GM19324 (cell line): ENCODE results near the gene COL24A1.
"Not testable (repeated sequence)": the region's sequence is repeated elsewhere in the genome, so short reads cannot be mapped to it uniquely, and the experiment has no call there.

Source experiments
- ATAC-seq: cut with Tn5 transposase; IDR thresholded peaks from one replicate; pipeline ENCODE4 v1.9.1; 2021; ENCODE audit warnings: mild to moderate bottlenecking, moderate library complexity; ENCODE audit not compliant: unreplicated experiment, low FRiP score

COL24A1 gene

DNA sequence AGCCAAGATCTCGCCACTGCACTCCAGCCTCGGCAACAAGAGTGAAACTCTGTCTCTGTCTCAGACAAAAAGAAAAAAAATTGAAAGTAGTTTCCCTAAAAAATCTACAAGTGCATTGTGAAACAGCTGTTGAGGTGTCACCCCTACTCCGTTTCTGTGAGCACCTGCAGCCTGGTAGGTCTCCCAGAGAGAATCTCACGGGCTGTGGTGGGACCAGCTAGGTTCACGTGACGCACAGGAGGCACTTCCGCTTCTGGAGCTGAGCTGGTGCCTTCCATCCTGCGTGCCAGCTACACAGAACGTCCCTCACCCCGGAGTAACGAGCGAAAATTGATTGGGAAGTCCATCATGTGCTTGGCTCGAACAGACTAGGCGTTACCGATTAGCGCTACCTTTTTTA lies 66.8 kb downstream of the COL24A1 start:
- no peak for ATAC-seq

GRCh38 chr1:86085741-86086409 lies 70.7 kb downstream of the COL24A1 start:
- peak; percentile 45 for ATAC-seq

DNA sequence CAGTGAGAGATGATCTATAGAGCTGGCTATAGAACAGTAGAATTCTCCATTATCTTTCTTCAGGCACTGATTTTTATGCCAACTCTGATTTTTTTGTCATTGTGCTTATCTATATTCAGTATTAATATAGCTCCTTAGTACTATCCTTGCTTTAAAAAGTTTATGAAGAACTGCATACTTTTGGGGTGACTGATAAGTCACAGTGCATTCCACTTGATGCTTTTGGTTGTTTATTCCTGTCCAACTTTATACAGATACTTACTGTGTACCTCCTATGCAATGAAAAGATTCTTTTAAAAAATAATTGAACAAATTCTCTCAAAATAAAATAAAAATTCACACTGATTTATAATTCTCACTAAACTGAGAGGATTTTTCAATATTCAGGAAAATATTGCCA lies 71.6 kb downstream of the COL24A1 start:
- no peak for ATAC-seq

GRCh38 chr1:86082183-86082582 lies 74.4 kb downstream of the COL24A1 start:
- ATAC-seq: no peak

- not testable (repeated sequence) for ATAC-seq
These were observed 84.1 kb downstream of the COL24A1 start for GRCh38 chr1:86072474-86072873.

GRCh38 chr1:86071870-86072269 lies 84.7 kb downstream of the COL24A1 start:
- ATAC-seq: not testable (repeated sequence)

DNA sequence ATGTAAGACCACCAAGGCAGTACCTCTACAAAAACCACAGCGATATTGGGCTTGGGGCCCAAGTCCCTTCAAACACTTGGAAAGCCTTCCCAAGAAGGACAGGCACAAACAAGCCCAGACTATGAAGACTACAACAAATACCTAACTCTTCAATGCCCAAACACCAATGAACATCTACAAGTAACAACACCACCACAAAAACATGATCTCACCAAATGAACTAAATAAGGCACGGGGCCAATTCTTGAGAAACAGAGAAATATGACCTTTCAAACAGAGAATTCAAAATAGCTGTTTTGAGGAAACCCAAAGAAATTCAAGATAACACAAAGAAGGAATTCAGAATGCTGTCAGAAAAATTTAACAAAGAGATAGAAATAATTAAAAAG lies 86.8 kb downstream of the COL24A1 start:
- ATAC-seq: no peak

- ATAC-seq: no peak
These were observed 87.5 kb downstream of the COL24A1 start for GRCh38 chr1:86068841-86069756.

GRCh38 chr1:86068271-86068721 lies 88.3 kb downstream of the COL24A1 start:
- ATAC-seq: no peak

DNA sequence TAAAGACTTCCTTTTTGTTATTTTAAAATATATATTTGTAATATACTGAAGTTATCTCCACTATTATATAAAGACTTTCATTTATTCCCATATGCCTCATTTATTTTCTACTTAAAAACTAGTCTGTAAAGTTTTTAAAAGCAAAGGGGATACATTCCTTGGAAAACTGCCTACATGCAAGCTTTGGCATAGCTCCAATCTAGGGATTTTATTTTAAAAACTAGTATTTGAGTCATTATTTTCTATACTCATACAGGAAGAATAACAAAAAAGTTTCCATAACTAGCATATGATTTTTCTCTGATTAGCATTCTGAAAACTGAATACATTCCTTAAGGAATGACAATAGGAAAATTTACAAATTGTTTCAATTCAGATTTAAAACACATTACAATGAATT lies 88.9 kb downstream of the COL24A1 start:
- no peak for ATAC-seq

GRCh38 chr1:86064899-86065298 lies 91.7 kb downstream of the COL24A1 start:
- no peak for ATAC-seq

GRCh38 chr1:86063721-86064120 lies 92.9 kb downstream of the COL24A1 start:
- no peak for ATAC-seq

- ATAC-seq: no peak
These were observed 94.1 kb downstream of the COL24A1 start for GRCh38 chr1:86062453-86062852.

DNA sequence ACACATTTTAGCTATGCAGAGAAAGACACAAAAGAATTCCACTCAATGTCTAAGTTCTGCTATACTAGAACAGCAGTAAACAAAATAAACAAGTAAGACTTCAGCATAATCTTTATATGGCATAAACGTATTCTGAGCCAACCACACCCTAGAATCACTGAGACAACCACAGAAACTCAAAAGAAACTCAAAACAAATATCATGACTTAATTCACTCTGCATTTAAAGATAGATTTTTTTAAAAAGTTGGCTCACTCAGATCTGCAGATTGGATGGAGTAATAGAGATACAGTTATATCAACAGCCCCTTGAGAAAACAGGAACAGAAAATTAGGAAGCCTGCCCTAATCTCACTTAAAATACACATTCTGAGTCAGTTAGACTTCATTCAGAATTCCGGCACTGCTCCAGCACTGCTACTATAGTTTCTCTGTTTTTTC lies 95.0 kb downstream of the COL24A1 start:
- no peak for ATAC-seq

DNA sequence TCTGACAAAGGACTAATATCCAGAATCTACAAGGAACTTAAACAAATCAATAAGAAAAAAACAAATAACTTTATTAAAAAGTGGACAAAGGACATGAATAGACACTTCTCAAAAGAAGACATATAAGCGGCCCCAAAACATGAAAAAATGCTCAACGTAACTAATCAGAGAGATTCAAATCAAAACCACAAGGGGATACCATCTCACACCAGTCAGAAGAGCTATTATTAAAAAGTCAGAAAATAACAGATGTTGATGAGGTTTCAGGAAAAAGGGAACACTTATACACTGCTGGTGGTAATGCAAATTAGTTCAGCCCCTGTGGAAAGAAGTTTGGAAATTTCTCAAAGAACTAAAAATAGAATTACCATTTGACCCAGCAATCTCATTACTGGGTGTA lies 102.2 kb downstream of the COL24A1 start:
- ATAC-seq: no peak

DNA sequence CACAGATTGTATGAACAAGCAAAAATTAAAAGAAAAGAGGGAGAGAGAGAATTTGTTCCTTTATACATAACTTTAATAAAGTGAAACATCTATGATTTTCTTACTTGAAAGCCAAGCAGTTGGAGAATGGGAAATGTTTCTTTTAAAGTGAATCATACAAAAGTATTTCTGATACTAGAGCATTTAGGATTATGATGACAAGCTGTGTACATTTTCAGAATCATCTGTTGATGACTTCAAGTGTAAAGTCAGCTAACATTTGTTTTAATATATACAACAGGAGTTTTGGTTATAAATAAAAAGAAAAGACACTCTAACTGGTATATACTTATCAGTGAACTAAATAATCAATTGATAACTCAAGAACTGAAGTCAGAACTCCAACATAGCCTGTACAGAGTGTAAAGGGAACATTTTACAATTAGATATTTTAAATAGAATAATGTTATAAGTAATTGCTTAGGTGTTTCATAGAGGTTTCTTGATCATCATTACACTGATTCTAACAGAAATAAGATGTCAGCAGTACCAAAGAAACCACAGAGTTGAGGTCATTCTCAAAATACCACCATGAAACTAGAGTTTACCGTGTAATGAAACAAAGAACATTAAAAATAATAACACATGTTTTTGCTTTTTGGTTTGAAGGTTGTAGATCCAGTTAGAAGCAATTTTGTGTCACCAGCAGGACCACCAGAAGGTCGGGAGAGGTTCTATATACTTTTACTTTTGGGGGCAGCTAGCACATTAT lies 103.4 kb downstream of the COL24A1 start:
- ATAC-seq: peak; percentile 46

DNA sequence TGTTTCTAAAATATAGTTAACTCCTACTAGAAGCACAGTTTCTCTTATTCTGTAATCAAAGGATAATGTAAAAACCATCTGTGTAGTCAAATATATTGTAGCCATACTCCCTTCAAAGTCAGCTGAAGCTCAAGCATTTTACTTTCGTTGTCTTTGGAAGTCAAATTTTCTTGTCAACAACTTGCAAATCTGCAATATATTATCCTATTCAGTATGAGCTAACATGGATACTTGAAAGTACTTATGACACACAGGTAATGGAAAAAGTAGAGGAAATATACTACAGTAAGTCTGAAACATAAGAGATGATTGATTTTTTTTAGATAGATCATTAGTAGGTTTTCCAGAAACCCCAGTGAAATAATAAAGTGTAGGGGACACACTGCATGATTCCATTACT lies 121.5 kb downstream of the COL24A1 start:
- no peak for ATAC-seq

DNA sequence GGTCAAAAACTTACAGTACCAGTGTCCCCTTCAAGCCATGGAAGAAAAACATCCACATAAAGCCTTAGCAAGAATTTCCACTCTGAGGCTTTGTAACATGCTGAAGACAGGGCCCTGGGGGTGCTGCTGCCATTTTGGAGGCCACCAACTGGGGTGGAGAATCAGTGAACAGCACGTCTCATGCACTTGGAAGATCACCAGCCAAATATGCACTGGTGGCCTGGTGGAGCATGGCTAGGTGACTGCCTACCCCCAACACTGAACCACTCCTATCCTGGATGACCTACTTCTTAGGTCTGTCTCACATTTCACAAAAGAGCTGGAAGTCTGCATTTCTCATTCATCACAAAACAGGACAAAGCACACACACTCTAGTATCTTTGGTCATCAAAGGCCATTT lies 126.4 kb downstream of the COL24A1 start:
- ATAC-seq: no peak

GRCh38 chr1:86018283-86018923 lies 138.2 kb downstream of the COL24A1 start:
- peak; percentile 51 for ATAC-seq

DNA sequence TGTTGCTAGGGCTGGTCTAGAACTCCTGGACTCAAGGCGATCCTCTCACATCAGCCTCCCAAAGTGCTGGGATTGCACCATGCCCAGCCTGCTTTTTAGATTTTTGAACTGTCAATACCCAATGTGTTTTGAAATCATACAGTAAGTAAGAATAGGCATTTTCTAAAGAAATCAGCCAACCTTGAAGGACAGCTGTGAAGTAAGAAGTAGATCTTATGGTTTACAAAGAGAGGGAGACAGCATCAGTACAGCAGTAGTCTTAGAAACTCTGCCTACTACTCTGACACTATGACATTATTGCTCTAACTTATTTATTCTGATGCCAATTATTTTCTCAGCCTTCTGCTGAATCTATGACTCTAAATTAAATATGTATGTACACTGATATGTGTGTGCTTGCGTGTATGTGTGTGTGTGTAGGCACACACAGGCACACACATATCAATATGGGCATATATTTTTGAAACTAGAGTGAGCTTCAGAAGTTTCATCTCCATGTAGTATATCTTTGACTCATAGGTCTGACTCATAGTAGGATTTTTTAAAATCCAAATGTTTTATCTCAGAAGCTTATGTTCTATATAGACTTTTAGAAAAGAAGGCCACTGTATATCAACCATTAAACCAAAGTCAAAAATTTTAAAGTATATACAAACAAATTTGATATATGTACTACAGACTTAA lies 140.4 kb downstream of the COL24A1 start:
- ATAC-seq: peak; percentile 53
